ENCODE results near the gene INAFM2.
A peak's percentile ranks its signal among the peaks of the same experiment; 100 is the strongest.

The INAFM2 gene

DNA sequence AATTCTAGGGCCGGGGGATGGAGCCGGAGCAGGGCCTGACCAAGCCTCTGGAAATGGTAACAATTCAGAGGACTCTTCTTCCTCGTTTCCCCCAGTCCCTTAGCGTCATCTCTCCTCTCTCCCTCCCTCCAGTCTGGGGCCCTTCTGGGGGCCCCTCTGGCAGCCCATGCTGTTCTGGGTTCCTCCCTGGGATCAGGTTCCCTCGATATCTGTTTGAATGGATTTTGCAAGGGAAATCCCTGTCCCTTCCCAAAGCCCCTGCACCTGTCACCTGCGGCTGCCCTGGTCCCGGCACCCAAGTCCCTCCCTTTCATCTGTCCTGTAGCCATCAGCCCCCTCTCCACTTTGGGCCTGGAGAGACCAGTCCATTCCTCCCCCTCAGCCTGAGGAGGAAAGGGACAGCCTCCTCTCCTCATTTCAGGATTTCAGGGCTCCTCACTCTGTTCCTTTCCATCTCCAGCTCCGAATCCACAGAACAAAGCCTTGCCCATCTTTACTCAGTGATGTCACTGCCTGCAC lies 14.1 kb upstream of the INAFM2 start:
- H3K36me3 ChIP-seq (replicated peaks) = no peaks in the 10 kb centered on the region
- in situ Hi-C loops (cut with HindIII; ENCODE audit: low pct_ligation_motif_present, low sequenced_read_pairs) = no loop called here
- TF ChIP-seq, protein P1, sequence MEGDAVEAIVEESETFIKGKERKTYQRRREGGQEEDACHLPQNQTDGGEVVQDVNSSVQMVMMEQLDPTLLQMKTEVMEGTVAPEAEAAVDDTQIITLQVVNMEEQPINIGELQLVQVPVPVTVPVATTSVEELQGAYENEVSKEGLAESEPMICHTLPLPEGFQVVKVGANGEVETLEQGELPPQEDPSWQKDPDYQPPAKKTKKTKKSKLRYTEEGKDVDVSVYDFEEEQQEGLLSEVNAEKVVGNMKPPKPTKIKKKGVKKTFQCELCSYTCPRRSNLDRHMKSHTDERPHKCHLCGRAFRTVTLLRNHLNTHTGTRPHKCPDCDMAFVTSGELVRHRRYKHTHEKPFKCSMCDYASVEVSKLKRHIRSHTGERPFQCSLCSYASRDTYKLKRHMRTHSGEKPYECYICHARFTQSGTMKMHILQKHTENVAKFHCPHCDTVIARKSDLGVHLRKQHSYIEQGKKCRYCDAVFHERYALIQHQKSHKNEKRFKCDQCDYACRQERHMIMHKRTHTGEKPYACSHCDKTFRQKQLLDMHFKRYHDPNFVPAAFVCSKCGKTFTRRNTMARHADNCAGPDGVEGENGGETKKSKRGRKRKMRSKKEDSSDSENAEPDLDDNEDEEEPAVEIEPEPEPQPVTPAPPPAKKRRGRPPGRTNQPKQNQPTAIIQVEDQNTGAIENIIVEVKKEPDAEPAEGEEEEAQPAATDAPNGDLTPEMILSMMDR (IDR thresholded peaks at IDR 0.05; ENCODE audit: low read depth, low read length, missing control alignments) = no peak
- no peak for DNase-seq
- H3K27ac ChIP-seq = no peak overlapping the region
- no peak overlapping the region for H3K4me3 ChIP-seq (ENCODE audit: low read depth, low read length)
- peaks cover 5% of the 10 kb centered on the region for H3K27me3 ChIP-seq (replicated peaks)

DNA sequence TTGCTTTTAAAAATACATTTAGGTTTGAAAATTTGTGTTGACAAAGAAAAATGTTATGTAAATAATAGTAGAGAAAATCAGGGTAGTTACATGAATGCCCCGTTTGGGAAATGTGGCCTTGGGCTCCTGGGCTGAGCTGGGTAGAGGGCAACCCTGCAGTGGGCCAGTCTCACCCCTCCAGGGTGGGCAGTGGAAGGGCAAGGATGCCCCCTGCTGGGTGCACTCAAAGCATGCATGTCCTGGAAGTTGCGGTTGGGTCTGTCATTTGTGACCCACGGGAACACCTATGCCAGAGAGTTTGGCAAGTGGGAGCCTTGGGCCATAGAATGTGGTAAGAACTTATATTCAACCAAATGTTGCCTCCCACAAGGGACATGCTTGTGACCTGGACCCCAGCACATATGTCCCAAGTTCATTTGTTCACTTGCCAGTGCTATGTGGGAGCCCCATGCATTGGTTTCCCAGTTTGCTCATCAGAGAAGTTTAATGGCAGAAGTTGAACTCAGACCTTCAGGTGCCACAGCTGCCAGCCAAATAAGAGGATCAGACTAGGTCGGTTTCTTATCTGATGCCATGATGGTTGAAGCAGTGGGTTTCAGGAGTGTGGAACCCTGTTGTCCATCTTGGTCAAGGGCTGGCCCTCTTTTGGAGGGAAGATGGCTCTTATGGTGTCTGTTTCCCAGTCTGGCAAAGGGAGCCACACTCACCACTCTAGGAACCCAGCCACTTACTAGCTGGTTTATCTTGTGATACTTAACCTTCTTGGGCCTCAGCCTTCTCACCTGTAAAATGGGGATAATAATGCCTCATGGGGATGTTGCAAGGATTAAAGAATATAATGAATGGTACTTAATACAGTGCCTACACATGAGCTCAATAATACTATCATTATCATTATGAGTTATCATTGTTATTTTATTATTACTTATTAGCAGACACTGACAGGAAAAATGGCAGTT lies 13.2 kb upstream of the INAFM2 start:
- TF ChIP-seq, protein P1 (IDR thresholded peaks at IDR 0.05; ENCODE audit: low read depth, low read length, missing control alignments) = peak; percentile 87
- in situ Hi-C loops (cut with HindIII; ENCODE audit: low pct_ligation_motif_present, low sequenced_read_pairs) = no loop called here
- Histone ChIP-seq H3K27me3 (replicated peaks) (peaks cover 5% of the 10 kb centered on the region), H3K27ac (no peak overlapping the region), H3K4me3 (ENCODE audit: low read depth, low read length) (no peak overlapping the region), H3K36me3 (replicated peaks) (no peaks in the 10 kb centered on the region)
- no peak for DNase-seq

DNA sequence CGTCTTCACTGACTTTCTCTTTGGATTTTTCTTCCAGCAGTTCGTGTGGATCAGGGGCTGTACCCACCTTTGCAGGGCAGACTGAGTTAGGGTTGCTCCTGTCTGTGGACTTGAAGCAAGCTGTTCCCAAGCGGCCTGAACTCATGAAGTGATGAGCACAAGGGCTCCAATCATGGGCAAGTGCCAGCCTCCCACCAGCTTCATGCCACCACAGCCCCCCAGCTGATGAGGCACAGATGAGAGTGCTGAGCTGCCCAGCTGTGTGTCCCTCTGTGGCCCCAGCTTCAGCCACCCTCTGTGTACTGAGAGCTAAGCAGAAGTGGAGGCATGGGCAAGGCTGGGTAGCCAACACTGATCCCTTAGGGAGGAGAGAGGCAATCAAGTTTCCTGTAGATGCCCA lies 12.5 kb upstream of the INAFM2 start:
- peaks cover 5% of the 10 kb centered on the region for H3K27me3 ChIP-seq (replicated peaks)
- H3K4me3 ChIP-seq (ENCODE audit: low read depth, low read length) = no peak overlapping the region
- TF ChIP-seq, protein P1 (IDR thresholded peaks at IDR 0.05; ENCODE audit: low read depth, low read length, missing control alignments) = no peak
- no peak overlapping the region for H3K27ac ChIP-seq
- DNase-seq = no peak
- no peaks in the 10 kb centered on the region for H3K36me3 ChIP-seq (replicated peaks)
- in situ Hi-C loops (cut with HindIII; ENCODE audit: low pct_ligation_motif_present, low sequenced_read_pairs) = no loop called here

DNA sequence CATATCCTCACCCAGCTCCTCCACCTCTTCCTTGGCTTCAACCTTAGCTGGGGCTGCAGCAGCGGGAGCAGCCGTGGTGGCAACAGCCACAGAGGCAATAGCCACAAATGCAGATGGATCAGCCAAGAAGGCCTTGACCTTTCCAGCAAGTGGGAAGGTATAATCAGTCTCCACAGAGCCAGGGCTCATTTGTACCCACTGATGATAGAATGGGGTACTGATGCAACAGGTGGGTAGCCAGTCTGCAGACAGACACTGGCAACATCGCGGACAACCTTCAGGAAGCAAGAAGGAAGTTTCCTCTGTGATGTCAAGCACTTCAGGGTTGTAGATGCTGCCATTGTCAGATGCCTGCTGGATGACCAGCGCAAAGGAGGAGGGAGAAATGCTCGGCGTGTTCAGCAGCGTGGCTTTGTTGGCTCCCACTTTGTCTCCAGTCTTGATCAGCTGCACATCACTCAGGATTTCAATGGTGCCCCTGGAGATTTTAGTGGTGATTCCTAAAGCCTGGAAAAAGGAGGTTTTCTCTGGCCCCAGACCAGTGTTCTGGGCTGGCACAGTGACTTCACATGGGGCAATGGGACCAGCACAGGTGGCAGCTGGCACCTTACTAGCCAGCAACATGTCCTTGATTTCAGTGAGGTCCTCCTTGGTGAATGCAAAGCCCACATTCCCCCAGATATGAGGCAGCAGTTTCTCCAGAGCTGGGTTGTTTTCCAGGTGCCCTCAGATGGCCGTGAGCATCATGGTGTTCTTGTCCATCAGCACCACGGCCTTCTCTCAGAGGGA lies 10.9 kb upstream of the INAFM2 start:
- H3K27me3 ChIP-seq (replicated peaks) = peaks cover 5% of the 10 kb centered on the region
- TF ChIP-seq, protein P1 (IDR thresholded peaks at IDR 0.05; ENCODE audit: low read depth, low read length, missing control alignments) = no peak
- in situ Hi-C loops (cut with HindIII; ENCODE audit: low pct_ligation_motif_present, low sequenced_read_pairs) = no loop called here

DNA sequence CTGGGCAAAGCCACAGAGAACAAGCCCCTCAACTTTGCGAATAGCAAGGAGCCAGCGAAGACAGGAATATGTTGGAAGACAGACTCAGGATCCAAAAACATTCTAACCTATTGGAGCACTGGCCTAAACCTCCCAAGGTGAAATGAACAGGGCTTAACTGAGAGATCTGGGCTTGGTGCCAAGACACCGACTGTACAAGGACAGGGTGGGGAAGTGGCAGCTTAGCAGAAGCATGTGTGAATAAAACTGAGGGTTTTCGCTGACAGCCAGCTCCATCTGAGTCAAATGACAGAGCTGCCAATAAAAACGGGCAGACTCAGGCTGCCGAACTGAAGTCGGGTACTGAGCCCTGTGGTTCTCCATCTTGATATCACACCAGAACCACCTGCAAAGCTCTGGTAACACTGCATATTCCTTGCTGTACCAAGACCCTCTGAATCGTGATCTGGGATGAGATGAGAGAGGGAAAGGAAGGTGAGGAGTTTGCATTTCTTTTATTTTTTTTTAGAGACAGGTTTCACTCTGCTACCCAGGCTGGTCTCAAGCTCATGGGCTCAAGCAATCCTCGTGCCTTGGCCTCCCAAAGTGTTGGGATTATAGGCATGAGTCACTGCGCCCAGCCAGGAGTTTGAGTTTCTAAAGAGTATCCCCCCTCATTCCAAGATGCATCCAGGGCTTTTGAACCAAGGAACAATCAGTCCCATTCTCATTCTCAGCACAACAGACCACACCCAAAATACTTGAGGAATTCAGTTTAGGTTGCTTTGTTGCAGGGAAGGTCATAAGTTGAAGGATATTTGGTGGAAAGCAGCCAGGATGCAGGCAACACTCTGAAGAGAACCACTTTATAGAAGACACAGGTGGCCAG lies 9.7 kb upstream of the INAFM2 start:
- H3K27me3 ChIP-seq (replicated peaks) = peaks cover 5% of the 10 kb centered on the region
- DNase-seq = no peak
- no peak overlapping the region for H3K4me3 ChIP-seq (ENCODE audit: low read depth, low read length)
- H3K27ac ChIP-seq = no peak overlapping the region
- in situ Hi-C loops (cut with HindIII; ENCODE audit: low pct_ligation_motif_present, low sequenced_read_pairs) = no loop called here
- TF ChIP-seq, protein P1 (IDR thresholded peaks at IDR 0.05; ENCODE audit: low read depth, low read length, missing control alignments) = no peak
- no peaks in the 10 kb centered on the region for H3K36me3 ChIP-seq (replicated peaks)

More for the DNA sequence above, 10.9 kb upstream of the INAFM2 start:
- Histone ChIP-seq H3K36me3 (replicated peaks) (no peaks in the 10 kb centered on the region), H3K27ac (no peak overlapping the region), H3K4me3 (ENCODE audit: low read depth, low read length) (no peak overlapping the region)
- DNase-seq = no peak
